SU-DHL-6 (cell line): ENCODE results near the gene ARHGEF17.

ENCODE experiments used
- H2AFZ ChIP-seq: fragments of 200-600 bp; sonication (generic); 2 replicates; pipeline ENCODE4 v1.6.1; 2014; ENCODE audit warnings: low read depth, mild to moderate bottlenecking, moderate library complexity, mixed read lengths, antibody characterized with exemption, low read length; ENCODE audit not compliant: severe bottlenecking
- H3F3A ChIP-seq: fragments of 200-600 bp; shearing (Covaris generic); 2 replicates; pipeline ENCODE4 v1.6.0; 2016; ENCODE audit warnings: antibody characterized with exemption, mild to moderate bottlenecking; ENCODE audit not compliant: insufficient read depth
- H3K27ac ChIP-seq: fragments of 200-600 bp; sonication (generic); 2 replicates; pipeline ENCODE4 v1.5.1; 2016; ENCODE audit warnings: low read depth, mild to moderate bottlenecking, low read length, moderate library complexity, mixed read lengths
- H3K27me3 ChIP-seq: fragments of 200-600 bp; sonication (generic), shearing (Covaris generic); 2 replicates; pipeline ENCODE4 v1.6.0; 2014; ENCODE audit warnings: mild to moderate bottlenecking, low read length
- H3K36me3 ChIP-seq: fragments of 200-600 bp; sonication (generic); 2 replicates; pipeline ENCODE4 v1.6.1; 2014; ENCODE audit warnings: mild to moderate bottlenecking, low read length, mixed read lengths
- H3K4me2 ChIP-seq: fragments of 300-600, 200-600 bp; shearing (Covaris generic), sonication (generic); 2 replicates; pipeline ENCODE4 v1.6.0; 2014; ENCODE audit warnings: low read length, low read depth, mild to moderate bottlenecking; ENCODE audit not compliant: poor library complexity, severe bottlenecking
- H3K4me3 ChIP-seq: fragments of 200-600 bp; sonication (generic); 2 replicates; pipeline ENCODE4 v1.5.1; 2014; ENCODE audit warnings: antibody characterized with exemption, low read length, mild to moderate bottlenecking, mixed read lengths; ENCODE audit not compliant: insufficient read depth, poor library complexity, severe bottlenecking
- H3K79me2 ChIP-seq: fragments of 200-600 bp; sonication (generic); 2 replicates; pipeline ENCODE4 v1.6.1; 2014; ENCODE audit warnings: mild to moderate bottlenecking, low read length, moderate library complexity; ENCODE audit not compliant: insufficient read depth
- H3K9ac ChIP-seq: fragments of 200-600 bp; sonication (generic); 2 replicates; pipeline ENCODE4 v1.7.0; 2014; ENCODE audit warnings: mild to moderate bottlenecking, low read length
- H3K9me2 ChIP-seq: fragments of 200-600 bp; sonication (generic); replicated peaks from 2 replicates; pipeline ENCODE4 v1.6.1; 2014; ENCODE audit warnings: low read length; ENCODE audit not compliant: insufficient read depth
- H3K9me3 ChIP-seq: fragments of 200-600 bp; sonication (generic); 2 replicates; pipeline ENCODE4 v1.6.1; 2014; ENCODE audit warnings: low read length, mixed read lengths; ENCODE audit not compliant: insufficient read depth
- H4K20me1 ChIP-seq: fragments of 200-600 bp; sonication (generic); 2 replicates; pipeline ENCODE4 v1.6.1; 2014; ENCODE audit warnings: low read depth, mild to moderate bottlenecking, antibody characterized with exemption, low read length, moderate library complexity, mixed read lengths
- EZH2phosphoT487 ChIP-seq: fragments of 200-600 bp; sonication (generic), shearing (Covaris generic); conservative IDR thresholded peaks from 2 replicates; pipeline ENCODE4 v1.6.1; 2018; ENCODE audit warnings: mild to moderate bottlenecking, antibody characterized with exemption, low read length, moderate library complexity, mixed read lengths
- TF ChIP-seq, protein P1 (sequence below): fragments of 200-600 bp; sonication (generic); IDR thresholded peaks from one replicate; pipeline ENCODE4 v1.5.1; 2017; ENCODE audit warnings: antibody characterized with exemption, mild to moderate bottlenecking, low read length, moderate library complexity; ENCODE audit not compliant: insufficient read depth, poor library complexity, severe bottlenecking

Gene ARHGEF17

DNA sequence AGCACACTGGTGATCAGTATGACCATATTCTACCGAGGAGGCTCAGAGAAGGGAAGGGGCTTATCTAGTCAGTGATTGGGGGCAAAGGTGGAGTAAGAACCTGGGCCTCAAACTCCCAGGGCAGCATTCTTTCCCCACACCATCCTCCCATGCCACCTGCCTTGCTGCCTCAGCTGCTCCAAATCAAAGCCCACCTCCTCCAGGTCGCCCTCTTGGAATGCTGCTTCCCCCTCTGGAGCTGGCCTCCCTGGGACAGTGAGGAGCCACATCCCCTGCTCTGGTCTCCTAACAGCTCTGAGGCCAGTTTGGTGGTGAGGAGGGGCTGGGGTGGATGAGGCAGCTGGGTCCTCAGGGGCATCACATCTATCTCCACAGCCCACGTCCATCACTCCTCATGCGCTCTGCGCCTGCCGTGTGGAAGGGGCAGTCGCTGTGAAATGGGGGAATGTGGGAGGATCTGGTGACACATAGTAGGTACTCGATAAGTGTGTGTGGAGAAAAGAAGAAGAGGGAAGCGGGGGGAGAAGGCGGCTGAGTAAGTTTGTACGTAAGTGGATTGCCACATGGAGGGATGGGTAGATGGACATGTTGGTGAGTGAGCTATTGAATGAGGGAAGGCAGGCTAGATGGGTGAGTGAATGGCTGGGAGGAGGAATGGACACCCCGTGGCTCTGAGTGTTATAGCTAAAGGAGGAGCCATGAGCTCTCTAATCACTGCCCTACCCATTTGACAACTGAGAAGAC, 16.1 kb upstream of the ARHGEF17 start:
- Histone ChIP-seq H4K20me1 (no peaks in the 10 kb centered on the region), H3K79me2 (no peaks in the 10 kb centered on the region), H3K36me3 (no peaks in the 10 kb centered on the region), H3K27me3 (no peaks in the 10 kb centered on the region), H3K27ac (no peak overlapping the region), H3K4me2 (no peak overlapping the region), H3K9me2 (no peaks in the 10 kb centered on the region), H3K9me3 (no peaks in the 10 kb centered on the region), H3K4me3 (no peak overlapping the region), H3F3A (no peaks in the 10 kb centered on the region), H3K9ac (no peak overlapping the region), H2AFZ (no peak overlapping the region)
- TF ChIP-seq, protein P1, sequence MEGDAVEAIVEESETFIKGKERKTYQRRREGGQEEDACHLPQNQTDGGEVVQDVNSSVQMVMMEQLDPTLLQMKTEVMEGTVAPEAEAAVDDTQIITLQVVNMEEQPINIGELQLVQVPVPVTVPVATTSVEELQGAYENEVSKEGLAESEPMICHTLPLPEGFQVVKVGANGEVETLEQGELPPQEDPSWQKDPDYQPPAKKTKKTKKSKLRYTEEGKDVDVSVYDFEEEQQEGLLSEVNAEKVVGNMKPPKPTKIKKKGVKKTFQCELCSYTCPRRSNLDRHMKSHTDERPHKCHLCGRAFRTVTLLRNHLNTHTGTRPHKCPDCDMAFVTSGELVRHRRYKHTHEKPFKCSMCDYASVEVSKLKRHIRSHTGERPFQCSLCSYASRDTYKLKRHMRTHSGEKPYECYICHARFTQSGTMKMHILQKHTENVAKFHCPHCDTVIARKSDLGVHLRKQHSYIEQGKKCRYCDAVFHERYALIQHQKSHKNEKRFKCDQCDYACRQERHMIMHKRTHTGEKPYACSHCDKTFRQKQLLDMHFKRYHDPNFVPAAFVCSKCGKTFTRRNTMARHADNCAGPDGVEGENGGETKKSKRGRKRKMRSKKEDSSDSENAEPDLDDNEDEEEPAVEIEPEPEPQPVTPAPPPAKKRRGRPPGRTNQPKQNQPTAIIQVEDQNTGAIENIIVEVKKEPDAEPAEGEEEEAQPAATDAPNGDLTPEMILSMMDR: no peak
- TF ChIP-seq EZH2phosphoT487: no peak

DNA sequence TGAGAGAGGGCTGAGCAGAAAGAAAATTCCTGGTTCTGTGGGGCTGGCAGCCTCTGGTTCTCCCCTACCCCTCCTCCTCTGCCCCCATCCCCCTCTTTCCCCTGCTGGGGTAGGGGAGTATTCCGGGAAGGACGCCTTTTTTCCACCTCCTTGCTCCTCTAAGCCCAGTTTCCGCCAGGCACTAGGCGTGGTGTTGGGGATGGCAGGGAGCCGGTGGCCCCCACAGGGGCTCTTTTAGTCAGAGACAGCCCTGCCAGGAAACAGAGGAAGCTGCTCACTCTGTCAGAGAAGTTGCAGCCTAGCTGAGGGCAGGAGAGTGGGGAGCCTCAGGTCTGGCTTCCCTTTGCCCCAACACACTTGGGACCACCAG, 15.6 kb upstream of the ARHGEF17 start:
- no peak overlapping the region for H3K9ac ChIP-seq
- H3K9me2 ChIP-seq: no peaks in the 10 kb centered on the region
- no peak for TF ChIP-seq EZH2phosphoT487
- TF ChIP-seq, protein P1: no peak
- H3K79me2 ChIP-seq: no peaks in the 10 kb centered on the region
- no peaks in the 10 kb centered on the region for H3K36me3 ChIP-seq
- no peaks in the 10 kb centered on the region for H4K20me1 ChIP-seq
- H3K9me3 ChIP-seq: no peaks in the 10 kb centered on the region
- no peaks in the 10 kb centered on the region for H3K27me3 ChIP-seq
- H3K27ac ChIP-seq: no peak overlapping the region
- no peak overlapping the region for H3K4me3 ChIP-seq
- no peak overlapping the region for H3K4me2 ChIP-seq
- H2AFZ ChIP-seq: no peak overlapping the region
- H3F3A ChIP-seq: no peaks in the 10 kb centered on the region

DNA sequence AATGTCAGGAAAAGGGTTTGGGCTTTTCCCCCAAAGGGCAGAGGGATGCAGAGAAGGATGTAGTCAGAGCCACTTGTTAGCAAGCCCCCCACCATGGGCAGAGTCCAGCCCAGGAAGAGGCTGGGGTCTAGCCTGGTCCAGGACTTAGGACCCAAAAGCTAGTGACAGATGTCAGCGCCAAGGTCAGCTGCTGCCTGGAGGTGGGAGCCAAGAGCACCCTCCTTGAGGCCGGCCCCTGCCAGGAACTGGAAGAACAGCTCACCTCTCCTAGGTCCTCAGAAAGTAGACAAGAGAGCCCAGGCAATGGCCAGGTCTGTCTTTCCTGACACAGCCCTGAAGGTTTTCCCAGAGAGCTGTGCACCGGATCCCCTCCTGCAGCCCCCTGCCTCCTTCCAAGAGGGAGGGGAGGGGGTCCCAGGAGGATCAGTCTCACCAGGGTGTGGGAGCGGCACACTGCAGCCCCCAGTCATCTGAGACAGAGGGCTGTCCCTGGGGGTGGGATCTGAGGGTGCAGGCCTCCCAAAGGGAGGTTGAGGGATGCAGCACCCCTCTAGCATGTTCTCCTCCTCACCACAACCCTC, 14.6 kb upstream of the ARHGEF17 start:
- Histone ChIP-seq H2AFZ (no peak overlapping the region), H3K27ac (no peak overlapping the region), H3K9me3 (no peaks in the 10 kb centered on the region), H3K27me3 (no peaks in the 10 kb centered on the region), H3K9ac (no peak overlapping the region), H3K79me2 (no peaks in the 10 kb centered on the region), H3F3A (no peaks in the 10 kb centered on the region), H3K9me2 (no peaks in the 10 kb centered on the region), H3K4me2 (no peak overlapping the region), H3K36me3 (no peaks in the 10 kb centered on the region), H4K20me1 (no peaks in the 10 kb centered on the region), H3K4me3 (no peak overlapping the region)
- TF ChIP-seq, protein P1: no peak
- TF ChIP-seq EZH2phosphoT487: no peak
